Right lobe of liver (tissue), 4 donors: ENCODE measurements around the gene FBXL13.

Experiments
- POLR2A ChIP-seq: fragments of 450-650 bp; IDR thresholded peaks from one replicate; pipeline ENCODE4 v1.6.1; 2017; ENCODE audit warnings: antibody characterized with exemption, mild to moderate bottlenecking
- TF ChIP-seq, protein P1 (sequence below), 4 donors: fragments of 200-600 bp in 3 of 4; fragments of 450-650 bp in 1 of 4; IDR thresholded peaks; one replicate each; pipeline versions ENCODE4 v1.5.1 to v1.8.0; 2016 to 2022; ENCODE audit warnings: antibody characterized with exemption in 4 of 4, mild to moderate bottlenecking in 2 of 4
- donor health status: DM: no; HTN: no; CAD: no.
- donor health status: DM: no; HTN: no; CAD: no.
- donor health status: DM: no; HTN: yes; CAD: no.

DNA sequence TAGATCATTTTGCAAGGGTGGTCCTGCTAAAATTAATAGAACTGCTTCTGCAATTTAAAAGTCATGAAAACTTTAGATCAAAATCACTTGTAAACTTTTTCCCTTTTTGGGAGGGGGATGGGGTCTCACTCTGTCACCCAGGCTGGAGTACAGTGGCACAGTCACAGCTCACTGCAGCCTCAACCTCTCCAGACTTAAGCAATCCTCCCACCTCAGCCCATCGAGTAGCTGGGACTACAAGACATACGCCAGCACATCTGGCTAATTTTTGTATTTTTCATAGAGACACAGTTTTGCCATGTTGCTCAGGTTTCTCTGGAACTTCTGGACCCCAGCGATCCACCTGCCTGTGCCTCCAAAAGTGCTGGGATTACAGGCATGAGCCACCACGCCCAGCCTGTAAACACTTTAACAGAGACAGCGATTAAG, 82.1 kb downstream of the FBXL13 start:
- no peak for TF ChIP-seq POLR2A
- TF ChIP-seq, protein P1, sequence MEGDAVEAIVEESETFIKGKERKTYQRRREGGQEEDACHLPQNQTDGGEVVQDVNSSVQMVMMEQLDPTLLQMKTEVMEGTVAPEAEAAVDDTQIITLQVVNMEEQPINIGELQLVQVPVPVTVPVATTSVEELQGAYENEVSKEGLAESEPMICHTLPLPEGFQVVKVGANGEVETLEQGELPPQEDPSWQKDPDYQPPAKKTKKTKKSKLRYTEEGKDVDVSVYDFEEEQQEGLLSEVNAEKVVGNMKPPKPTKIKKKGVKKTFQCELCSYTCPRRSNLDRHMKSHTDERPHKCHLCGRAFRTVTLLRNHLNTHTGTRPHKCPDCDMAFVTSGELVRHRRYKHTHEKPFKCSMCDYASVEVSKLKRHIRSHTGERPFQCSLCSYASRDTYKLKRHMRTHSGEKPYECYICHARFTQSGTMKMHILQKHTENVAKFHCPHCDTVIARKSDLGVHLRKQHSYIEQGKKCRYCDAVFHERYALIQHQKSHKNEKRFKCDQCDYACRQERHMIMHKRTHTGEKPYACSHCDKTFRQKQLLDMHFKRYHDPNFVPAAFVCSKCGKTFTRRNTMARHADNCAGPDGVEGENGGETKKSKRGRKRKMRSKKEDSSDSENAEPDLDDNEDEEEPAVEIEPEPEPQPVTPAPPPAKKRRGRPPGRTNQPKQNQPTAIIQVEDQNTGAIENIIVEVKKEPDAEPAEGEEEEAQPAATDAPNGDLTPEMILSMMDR (IDR thresholded peaks at IDR 0.05): no peak
